MM.1S (cell line): ENCODE data around the gene SEC61B.

Source experiments
- DNase-seq: peaks from one replicate; pipeline ENCODE4 v3.0.0-alpha.2; 2015
- H2AFZ ChIP-seq: fragments of 300-600 bp; sonication (generic); 2 replicates; pipeline ENCODE4 v1.6.0; 2016; ENCODE audit warnings: antibody characterized with exemption, low read length
- H3F3A ChIP-seq: fragments of 300-600 bp; sonication (generic); 2 replicates; pipeline ENCODE4 v1.6.1; 2016; ENCODE audit warnings: mild to moderate bottlenecking, antibody characterized with exemption, low read length, moderate library complexity, mixed read lengths; ENCODE audit not compliant: insufficient read depth
- H3K27ac ChIP-seq: fragments of 300-600 bp; sonication (generic); 2 replicates; pipeline ENCODE4 v1.5.1; 2016; ENCODE audit warnings: mild to moderate bottlenecking, low read length
- H3K27me3 ChIP-seq: fragments of 300-600 bp; sonication (generic); replicated peaks from 2 replicates; pipeline ENCODE4 v1.6.0; 2016; ENCODE audit warnings: low read length; ENCODE audit not compliant: insufficient read depth
- H3K36me3 ChIP-seq: fragments of 300-600 bp; sonication (generic); replicated peaks from 2 replicates; pipeline ENCODE4 v1.6.1; 2016; ENCODE audit warnings: mild to moderate bottlenecking, low read length, mixed read lengths; ENCODE audit not compliant: insufficient read depth
- H3K4me1 ChIP-seq: fragments of 300-600 bp; sonication (generic); 2 replicates; pipeline ENCODE4 v1.6.1; 2016; ENCODE audit warnings: low read length, mixed read lengths
- H3K4me2 ChIP-seq: fragments of 300-600 bp; sonication (generic); 2 replicates; pipeline ENCODE4 v1.6.0; 2016; ENCODE audit warnings: low read depth, low read length
- H3K4me3 ChIP-seq: fragments of 300-600 bp; sonication (generic); 2 replicates; pipeline ENCODE4 v1.5.1; 2016; ENCODE audit warnings: low read length, mixed read lengths
- H3K79me2 ChIP-seq: fragments of 300-600 bp; sonication (generic); 2 replicates; pipeline ENCODE4 v1.6.1; 2016; ENCODE audit warnings: mixed run types, low read length, mixed read lengths
- H3K9ac ChIP-seq: fragments of 300-600 bp; sonication (generic); 2 replicates; pipeline ENCODE4 v1.6.1; 2016; ENCODE audit warnings: low read length, mixed read lengths
- H3K9me2 ChIP-seq: fragments of 300-600 bp; sonication (generic); replicated peaks from 2 replicates; pipeline ENCODE4 v1.6.1; 2016; ENCODE audit warnings: mild to moderate bottlenecking, low read length, mixed read lengths; ENCODE audit not compliant: insufficient read depth
- H3K9me3 ChIP-seq: fragments of 300-600 bp; sonication (generic); replicated peaks from 2 replicates; pipeline ENCODE4 v1.6.1; 2016; ENCODE audit warnings: mild to moderate bottlenecking, low read length, mixed read lengths; ENCODE audit not compliant: insufficient read depth
- H4K20me1 ChIP-seq: fragments of 300-600 bp; sonication (generic); 2 replicates; pipeline ENCODE4 v1.6.1; 2016; ENCODE audit warnings: mild to moderate bottlenecking, low read length, moderate library complexity, mixed read lengths; ENCODE audit not compliant: insufficient read depth
- EZH2 ChIP-seq: fragments of 300-600 bp; sonication (generic); optimal IDR thresholded peaks from 2 replicates; pipeline ENCODE3; 2017; ENCODE audit warnings: low read depth, mild to moderate bottlenecking, antibody characterized with exemption, low read length, mixed read lengths
- EZH2phosphoT487 ChIP-seq: fragments of 300-600 bp; sonication (generic); IDR thresholded peaks from 2 replicates; pipeline ENCODE4 v1.6.1; 2018; ENCODE audit warnings: antibody characterized with exemption, low read length
- TF ChIP-seq, protein P1 (sequence below): fragments of 300-600 bp; sonication (generic); IDR thresholded peaks from 2 replicates; pipeline ENCODE4 v1.5.1; 2016; ENCODE audit warnings: antibody characterized with exemption, low read length, mixed read lengths

The SEC61B gene

DNA sequence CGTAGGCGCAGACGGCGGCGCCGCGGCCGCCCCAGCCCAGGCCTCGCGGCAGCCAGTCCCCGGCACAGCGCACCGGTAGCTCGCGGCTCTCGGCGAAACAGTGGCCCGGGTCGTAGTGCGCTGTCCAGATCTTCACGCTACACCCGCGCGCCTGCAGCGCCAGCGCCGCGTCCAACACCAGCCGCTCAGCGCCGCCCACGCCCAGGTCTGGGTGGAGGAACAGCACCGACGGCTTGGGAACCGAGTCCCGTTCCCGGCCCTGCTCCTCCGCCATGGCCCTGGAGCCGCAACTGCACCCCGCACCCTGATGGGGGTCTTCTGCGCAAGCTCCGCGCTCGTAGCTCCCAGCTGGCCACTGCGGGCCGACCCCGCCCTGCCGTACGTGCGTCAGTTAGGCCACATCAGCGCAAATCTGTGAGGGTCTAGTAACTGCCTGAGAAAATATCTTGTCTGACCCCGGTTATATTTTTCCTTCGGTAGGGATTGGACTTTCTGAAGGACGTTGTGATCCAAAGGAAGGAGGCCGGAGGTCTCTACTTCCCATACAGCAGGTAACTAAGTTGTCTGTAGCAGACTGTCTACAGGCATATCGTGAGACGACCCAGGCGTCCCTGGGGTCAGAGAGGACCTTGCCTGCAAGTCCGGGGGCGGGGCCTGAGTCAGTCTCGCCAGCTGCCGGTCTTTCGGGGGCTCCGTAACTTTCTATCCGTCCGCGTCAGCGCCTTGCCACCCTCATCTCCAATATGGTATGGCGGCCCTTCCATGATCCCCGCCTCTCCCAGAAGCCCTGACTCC is at the start of gene SEC61B, which contains the start of gene ALG2:
Gene SEC61B (plus strand): TSS at position 662 of the 795 bp plus-strand sequence. CDS start 82 bp downstream, at position 744.
Gene ALG2 (minus strand): TSS at position 322 of the 795 bp plus-strand sequence. CDS start 48 bp downstream, at position 274.
- Histone ChIP-seq H2AFZ (peak within 1 kb of the TSS; percentile 71), H3K36me3 (peaks cover 8% of the 10 kb centered on the region)

GRCh38 chr9:99173570-99174504 is 48.2 kb upstream of the SEC61B start:
- Histone ChIP-seq H3F3A (no peaks in the 10 kb centered on the region), H3K79me2 (no peaks in the 10 kb centered on the region), H3K4me3 (no peak overlapping the region), H3K9me3 (no peaks in the 10 kb centered on the region), H3K36me3 (no peaks in the 10 kb centered on the region), H3K27me3 (no peaks in the 10 kb centered on the region), H3K4me2 (no peak overlapping the region), H2AFZ (no peak overlapping the region), H3K9ac (no peak overlapping the region), H3K27ac (no peak overlapping the region), H3K4me1 (peaks cover 7% of the 10 kb centered on the region; the same call in 1 of the 2 replicates), H4K20me1 (no peaks in the 10 kb centered on the region), H3K9me2 (no peaks in the 10 kb centered on the region)
- DNase-seq, result no peak
- TF ChIP-seq, protein P1, sequence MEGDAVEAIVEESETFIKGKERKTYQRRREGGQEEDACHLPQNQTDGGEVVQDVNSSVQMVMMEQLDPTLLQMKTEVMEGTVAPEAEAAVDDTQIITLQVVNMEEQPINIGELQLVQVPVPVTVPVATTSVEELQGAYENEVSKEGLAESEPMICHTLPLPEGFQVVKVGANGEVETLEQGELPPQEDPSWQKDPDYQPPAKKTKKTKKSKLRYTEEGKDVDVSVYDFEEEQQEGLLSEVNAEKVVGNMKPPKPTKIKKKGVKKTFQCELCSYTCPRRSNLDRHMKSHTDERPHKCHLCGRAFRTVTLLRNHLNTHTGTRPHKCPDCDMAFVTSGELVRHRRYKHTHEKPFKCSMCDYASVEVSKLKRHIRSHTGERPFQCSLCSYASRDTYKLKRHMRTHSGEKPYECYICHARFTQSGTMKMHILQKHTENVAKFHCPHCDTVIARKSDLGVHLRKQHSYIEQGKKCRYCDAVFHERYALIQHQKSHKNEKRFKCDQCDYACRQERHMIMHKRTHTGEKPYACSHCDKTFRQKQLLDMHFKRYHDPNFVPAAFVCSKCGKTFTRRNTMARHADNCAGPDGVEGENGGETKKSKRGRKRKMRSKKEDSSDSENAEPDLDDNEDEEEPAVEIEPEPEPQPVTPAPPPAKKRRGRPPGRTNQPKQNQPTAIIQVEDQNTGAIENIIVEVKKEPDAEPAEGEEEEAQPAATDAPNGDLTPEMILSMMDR, result no peak
- TF ChIP-seq EZH2phosphoT487 (no peak), EZH2 (no peak)

More for the DNA sequence above, at the start of gene SEC61B, which contains the start of gene ALG2:
- Histone ChIP-seq H3K4me1 (peaks cover 15% of the 10 kb centered on the region), H3K9me3 (no peaks in the 10 kb centered on the region), H3K9ac (peak within 1 kb of the TSS; percentile 100), H3K79me2 (peaks cover 99% of the 10 kb centered on the region), H3F3A (no peaks in the 10 kb centered on the region), H3K4me2 (peak within 1 kb of the TSS; percentile 93), H3K9me2 (no peaks in the 10 kb centered on the region), H4K20me1 (peaks cover 23% of the 10 kb centered on the region), H3K4me3 (peak within 1 kb of the TSS; percentile 98), H3K27ac (peak within 1 kb of the TSS; percentile 95), H3K27me3 (no peaks in the 10 kb centered on the region)
- TF ChIP-seq EZH2phosphoT487 (no peak), EZH2 (no peak)
- TF ChIP-seq, protein P1, result no peak
- DNase-seq, result peak; percentile 94

DNA sequence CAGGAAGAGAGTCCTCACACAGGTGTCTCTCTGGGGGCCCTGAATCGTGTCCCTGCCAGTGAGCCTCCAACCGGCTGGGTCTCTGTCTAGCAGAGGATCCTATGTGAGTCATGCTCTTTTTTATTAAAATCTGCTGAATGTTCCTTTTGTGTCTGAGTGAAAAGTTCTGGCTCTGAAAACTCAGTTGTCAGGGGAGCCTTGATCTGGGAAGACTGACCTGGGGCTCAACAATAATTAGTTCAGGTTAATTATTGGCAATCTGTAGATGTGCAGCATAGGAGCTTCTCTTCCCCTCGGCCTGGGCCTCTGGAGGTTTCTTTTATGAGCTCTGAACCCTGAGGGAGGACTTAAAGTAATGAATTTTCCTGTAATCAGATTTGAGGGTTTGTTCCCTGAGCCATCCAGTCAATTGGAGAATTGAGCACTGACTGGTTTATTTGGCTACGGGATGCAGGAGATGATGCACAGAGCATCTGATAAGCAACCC is 45.5 kb upstream of the SEC61B start:
- no peak overlapping the region for H3K4me2 ChIP-seq
- H4K20me1 ChIP-seq, result no peaks in the 10 kb centered on the region
- no peak for DNase-seq
- no peak overlapping the region for H3K27ac ChIP-seq
- TF ChIP-seq EZH2 (no peak), EZH2phosphoT487 (no peak)
- TF ChIP-seq, protein P1, result no peak
- H3K36me3 ChIP-seq, result no peaks in the 10 kb centered on the region
- no peaks in the 10 kb centered on the region for H3K79me2 ChIP-seq
- no peaks in the 10 kb centered on the region for H3K9me2 ChIP-seq
- H3K4me1 ChIP-seq, result peaks cover 8% of the 10 kb centered on the region
- H3K4me3 ChIP-seq, result no peak overlapping the region
- H3K27me3 ChIP-seq, result no peaks in the 10 kb centered on the region
- H3K9me3 ChIP-seq, result no peaks in the 10 kb centered on the region
- no peak overlapping the region for H3K9ac ChIP-seq
- H2AFZ ChIP-seq, result no peak overlapping the region
- H3F3A ChIP-seq, result no peaks in the 10 kb centered on the region
